CD4-positive, alpha-beta T cell (primary cell): ENCODE data around the gene NPPA. TPM values are rescaled to one million over a fixed set of nuclear protein-coding genes. Genes with fewer than 3 reads are reported as not detected.

Experiments
- ATAC-seq: fragments of 200-7000 bp; cut with Tn5 transposase; one replicate; pipeline ENCODE4 v1.10.0; 2022; ENCODE audit warnings: mild to moderate bottlenecking; ENCODE audit not compliant: poor library complexity
- CTCF ChIA-PET: fragments of 350-600 bp; sonication (Branson Sonifier 250); formaldehyde crosslinking; loops from one replicate; lab custom pipeline; 2021; ENCODE audit warnings: antibody characterized with exemption, inconsistent platforms; lab: Charles Lee
- POLR2A ChIA-PET: fragments of 350-600 bp; sonication (Branson Sonifier 250); formaldehyde crosslinking; loops from one replicate; lab custom pipeline; 2021; ENCODE audit warnings: antibody characterized with exemption, inconsistent platforms; lab: Charles Lee
- DNase-seq, 14 experiments: peaks; one replicate each; pipeline ENCODE4 v3.0.0-alpha.2; 2013 to 2020; ENCODE audit warnings: mixed read lengths in 2 of 14
- H3K27ac ChIP-seq, 2 donors: one replicate each; pipeline versions ENCODE4 v1.5.1 to v1.7.0; 2013; ENCODE audit warnings: low read length in 2 of 2, low read depth in 1 of 2, mild to moderate bottlenecking in 1 of 2
- H3K27me3 ChIP-seq, 2 experiments: 1 replicate in 1 of 2; 2 replicates in 1 of 2; pipeline versions ENCODE4 v1.6.1 to v1.7.0; 2013; ENCODE audit warnings: low read length in 2 of 2, control low read depth in 1 of 2, mild to moderate bottlenecking in 1 of 2, moderate library complexity in 1 of 2; ENCODE audit not compliant: insufficient read depth in 2 of 2, control insufficient read depth in 1 of 2
- H3K36me3 ChIP-seq: one replicate; pipeline ENCODE4 v1.6.1; 2013; ENCODE audit warnings: low read length, control low read depth; ENCODE audit not compliant: insufficient read depth
- H3K4me1 ChIP-seq: one replicate; pipeline ENCODE4 v1.6.1; 2013; ENCODE audit warnings: low read length, control low read depth; ENCODE audit not compliant: insufficient read depth
- H3K4me3 ChIP-seq: one replicate; pipeline ENCODE4 v1.5.1; 2013; ENCODE audit warnings: mild to moderate bottlenecking, low read length, moderate library complexity
- H3K9me3 ChIP-seq, 2 experiments: 1 replicate in 1 of 2; 2 replicates in 1 of 2; pipeline versions ENCODE4 v1.6.1 to v1.7.0; 2013; ENCODE audit warnings: low read length in 2 of 2, mild to moderate bottlenecking in 2 of 2, control low read depth in 1 of 2, moderate library complexity in 1 of 2; ENCODE audit not compliant: control insufficient read depth in 1 of 2, insufficient read depth in 1 of 2
- H3K27ac Mint-ChIP-seq: one replicate; pipeline ENCODE4 v1.8.0; 2020; ENCODE audit warnings: mixed read lengths
- H3K27me3 Mint-ChIP-seq: one replicate; pipeline ENCODE4 v1.8.0; 2021; ENCODE audit warnings: mixed read lengths
- H3K36me3 Mint-ChIP-seq: one replicate; pipeline ENCODE4 v1.8.0; 2021; ENCODE audit warnings: low read depth, mixed read lengths
- H3K4me1 Mint-ChIP-seq: one replicate; pipeline ENCODE4 v1.8.0; 2021; ENCODE audit warnings: low read depth, mixed read lengths
- H3K4me3 Mint-ChIP-seq: one replicate; pipeline ENCODE4 v1.8.0; 2020; ENCODE audit warnings: mild to moderate bottlenecking, mixed read lengths
- H3K9me3 Mint-ChIP-seq: one replicate; pipeline ENCODE4 v1.8.0; 2020; ENCODE audit warnings: mixed read lengths
- CTCF ChIP-seq: fragments of 200-600 bp; IDR thresholded peaks from one replicate; pipeline ENCODE4 v1.8.0; 2022; ENCODE audit warnings: antibody characterized with exemption, mild to moderate bottlenecking
- intact Hi-C, 2 experiments: fragments of 100-400 bp; cut with DNase I in 1 of 2; cut with micrococcal nuclease in 1 of 2; formaldehyde crosslinking; loops; one replicate each; pipeline versions ENCODE4 v1.15.1 to v1.9.0; 2023 to 2025; cut with DNase I, micrococcal nuclease
- total RNA-seq, 174 experiments: library from RNA in 2 of 174; stranded (reverse) in 2 of 174; gene quantifications; one replicate each; pipeline ENCODE4 v1.2.3 and lab custom pipeline; 2021 to 2026

Gene NPPA
- total RNA-seq, 2 experiments from 2014 or later: not detected

- Mint-ChIP-seq H3K9me3 (no peaks in the 10 kb centered on the region), H3K4me1 (no peaks in the 10 kb centered on the region), H3K27me3 (peaks cover 17% of the 10 kb centered on the region), H3K36me3 (no peaks in the 10 kb centered on the region), H3K4me3 (no peak overlapping the region), H3K27ac (no peak overlapping the region)
- no peak for TF ChIP-seq CTCF
- Histone ChIP-seq H3K4me1 (no peaks in the 10 kb centered on the region), H3K4me3 (no peak overlapping the region), H3K27ac (no peak overlapping the region), H3K9me3 (peaks cover 0 to 12% of the 10 kb centered on the region in 2 experiments), H3K36me3 (no peaks in the 10 kb centered on the region), H3K27me3 (peaks cover 4% of the 10 kb centered on the region in 2 experiments)
- intact Hi-C loops: no loop called here
- ChIA-PET CTCF (no interaction called here), POLR2A (interaction anchor here (0.9 kb wide), 1 partner anchor 30 kb away, joined by 4 read pairs; no protein-coding TSS in a partner anchor)
- ATAC-seq: no peak
- DNase-seq: no peak
Observed at GRCh38 chr1:11878081-11878890, 30.7 kb upstream of the NPPA start.

GRCh38 chr1:11877074-11877473 lies 29.5 kb upstream of the NPPA start:
- no peak for TF ChIP-seq CTCF
- peaks cover 0 to 11% of the 10 kb centered on the region in 2 experiments for H3K9me3 ChIP-seq
- no peak overlapping the region for H3K27ac ChIP-seq
- no peaks in the 10 kb centered on the region for H3K4me1 Mint-ChIP-seq
- no peak overlapping the region for H3K27ac Mint-ChIP-seq
- peaks cover 4% of the 10 kb centered on the region in 2 experiments for H3K27me3 ChIP-seq
- ATAC-seq (no peak), DNase-seq (no peak)
- no peak overlapping the region for H3K4me3 ChIP-seq
- peaks cover 23% of the 10 kb centered on the region for H3K27me3 Mint-ChIP-seq
- H3K36me3 ChIP-seq: no peaks in the 10 kb centered on the region
- no peak overlapping the region for H3K4me3 Mint-ChIP-seq
- no peaks in the 10 kb centered on the region for H3K9me3 Mint-ChIP-seq
- intact Hi-C loops: no loop called here
- CTCF ChIA-PET: no interaction called here
- no peaks in the 10 kb centered on the region for H3K4me1 ChIP-seq
- H3K36me3 Mint-ChIP-seq: no peaks in the 10 kb centered on the region
- POLR2A ChIA-PET: interaction anchor here (0.8 kb wide), 1 partner anchor 31 kb away, joined by 3 read pairs; no protein-coding TSS in a partner anchor

GRCh38 chr1:11875094-11875493 lies 27.5 kb upstream of the NPPA start:
- POLR2A ChIA-PET: no interaction called here
- no peaks in the 10 kb centered on the region for H3K4me1 Mint-ChIP-seq
- no peak for TF ChIP-seq CTCF

More at GRCh38 chr1:11875094-11875493, 27.5 kb upstream of the NPPA start:
- DNase-seq: no peak
- Histone ChIP-seq H3K4me1 (no peaks in the 10 kb centered on the region), H3K9me3 (peaks cover 0 to 5% of the 10 kb centered on the region in 2 experiments), H3K27me3 (peaks cover 4% of the 10 kb centered on the region in 2 experiments), H3K36me3 (no peaks in the 10 kb centered on the region), H3K27ac (no peak overlapping the region), H3K4me3 (no peak overlapping the region)
- H3K27ac Mint-ChIP-seq: no peak overlapping the region
- intact Hi-C loops: no loop called here
- no peak overlapping the region for H3K4me3 Mint-ChIP-seq
- H3K27me3 Mint-ChIP-seq: peaks cover 29% of the 10 kb centered on the region
- no peak for ATAC-seq
- CTCF ChIA-PET: no interaction called here
- no peaks in the 10 kb centered on the region for H3K9me3 Mint-ChIP-seq
- no peaks in the 10 kb centered on the region for H3K36me3 Mint-ChIP-seq
